Testis (tissue), 3 donors: ENCODE data around the gene MEIKIN. TPM values are rescaled to one million over a fixed set of nuclear protein-coding genes. Genes with fewer than 3 reads are reported as not detected.

Experiments used
- DNase-seq: peaks from one replicate; pipeline ENCODE4 v3.0.0-alpha.2; 2019
- H3K27ac ChIP-seq, 2 donors: fragments of 200-600 bp; sonication (generic); one replicate each; pipeline ENCODE4 v1.5.1; 2019
- H3K27me3 ChIP-seq: fragments of 200-600 bp; sonication (generic); one replicate; pipeline ENCODE4 v1.5.1; 2019
- H3K36me3 ChIP-seq: fragments of 200-600 bp; sonication (generic); one replicate; pipeline ENCODE4 v1.5.1; 2017; ENCODE audit warnings: low read depth; ENCODE audit errors: missing control alignments
- H3K4me1 ChIP-seq: fragments of 200-600 bp; sonication (generic); one replicate; pipeline ENCODE4 v1.5.1; 2019
- H3K4me3 ChIP-seq, 2 donors: fragments of 200-600 bp; sonication (generic); one replicate each; pipeline ENCODE4 v1.5.1; 2017 to 2019
- H3K9me3 ChIP-seq: fragments of 200-600 bp; sonication (generic); one replicate; pipeline ENCODE4 v1.5.1; 2017
- POLR2A ChIP-seq: fragments of 450-650 bp; IDR thresholded peaks from one replicate; pipeline ENCODE4 v1.6.1; 2017; ENCODE audit warnings: antibody characterized with exemption, mild to moderate bottlenecking, moderate library complexity
- WGBS, 2 donors: methylation state at CpG; one replicate each; pipeline ENCODE4 v1.1.5; 2018; 5-methylcytosine and 5-hydroxymethylcytosine counted together
- intact Hi-C: fragments of 100-400 bp; cut with DNase I; formaldehyde crosslinking; loops from one replicate; pipeline ENCODE4 v1.15.1; 2023; ENCODE audit warnings: low total_unique reads
- polyA plus RNA-seq: library from polyadenylated mRNA; stranded (reverse); fragments of 350-450 nt; fragmentation: Illumina TruSeq; extraction: RNeasy Lipid Tissue Mini Kit (QIAGEN cat#74804); gene quantifications from one replicate; pipeline ENCODE4 v1.2.3, GENCODE V29; 2014; ENCODE audit warnings: low read depth, low replicate concordance; ENCODE audit not compliant: insufficient read depth
- total RNA-seq, 2 donors: library from RNA; depleted of rRNA; stranded (reverse); fragments of >200 nt; gene quantifications; one replicate each; pipeline ENCODE4 v1.2.3, GENCODE V29; 2016
- TF ChIP-seq, protein P1 (sequence below), 3 experiments: fragments of 450-650 bp in 2 of 3; fragments of 200-600 bp in 1 of 3; sonication (generic) in 1 of 3; IDR thresholded peaks; one replicate each; pipeline ENCODE4 v1.5.1; 2016 to 2019; ENCODE audit warnings: antibody characterized with exemption in 3 of 3, mild to moderate bottlenecking in 2 of 3, moderate library complexity in 1 of 3

The MEIKIN gene
- total and polyA plus RNA-seq, 3 donors from 2014 or later, result 13.6 to 27.0 (median 15.1) TPM

DNA sequence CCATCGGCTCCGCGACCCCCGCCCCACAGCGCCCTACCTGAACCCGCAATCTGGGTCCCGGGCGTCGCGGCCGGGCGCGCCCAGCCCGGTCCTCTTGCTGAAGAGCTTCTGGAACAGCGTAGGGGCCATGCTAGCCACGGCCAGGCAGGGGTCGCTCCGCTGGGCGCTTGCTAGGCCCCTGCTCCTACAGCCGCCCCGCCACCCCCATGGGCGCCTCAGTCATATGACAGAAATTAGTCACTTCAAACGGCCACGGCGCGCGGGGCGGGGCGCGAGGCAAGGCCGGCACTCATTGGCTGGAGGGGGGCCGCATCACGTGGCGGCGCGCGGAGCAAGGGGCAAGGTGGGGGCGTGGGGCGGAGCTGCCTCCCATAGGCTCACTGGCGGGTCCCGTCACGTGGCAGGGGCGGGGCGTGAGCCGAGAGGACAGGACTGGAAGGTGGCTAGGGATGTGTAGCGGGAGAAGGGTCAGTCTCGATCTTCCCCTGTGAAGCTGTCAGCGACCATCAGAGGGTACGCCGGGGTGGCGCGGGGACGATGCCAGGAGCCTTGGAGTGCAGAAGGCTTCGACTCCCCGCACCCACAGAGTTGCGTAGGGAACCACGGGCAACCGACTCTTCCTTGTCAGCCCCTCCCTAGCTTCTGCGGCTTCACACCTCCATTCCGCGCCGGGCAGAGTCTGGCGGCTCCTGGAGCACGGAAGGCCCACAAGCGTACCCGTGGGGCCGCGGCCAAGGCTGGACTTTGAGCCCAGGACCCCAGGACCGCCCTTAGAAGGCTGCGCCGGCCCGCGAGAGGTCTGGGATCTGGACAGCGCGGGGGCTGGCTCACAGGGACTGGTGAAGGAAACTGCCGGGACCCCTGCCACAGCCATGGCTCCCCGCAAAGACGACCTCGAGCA lies 148.4 kb downstream of the MEIKIN start, which contains the start of gene FNIP1:
Gene FNIP1 (minus strand): TSS at position 225 of the 901 bp plus-strand sequence. CDS start 96 bp downstream, at position 129.
- no peaks in the 10 kb centered on the region for H3K9me3 ChIP-seq
- intact Hi-C loops, result loop anchor here (10.0 kb wide), 1 partner anchor 162 kb away; the partner anchor contains the start of gene RAPGEF6
- 0 to 1% methylated on average over 9 to 75 of the region's 79 CpGs for WGBS, 2 donors

GRCh38 chr5:131795879-131796792 lies 149.3 kb downstream of the MEIKIN start:
- Histone ChIP-seq H3K27ac (peak overlapping the region; percentile 99 to 100), H3K4me3 (peak overlapping the region; percentile 97 to 99), H3K27me3 (no peaks in the 10 kb centered on the region), H3K36me3 (no peaks in the 10 kb centered on the region), H3K4me1 (peaks cover 14% of the 10 kb centered on the region), H3K9me3 (no peaks in the 10 kb centered on the region)
- no peak for TF ChIP-seq POLR2A
- TF ChIP-seq, protein P1, sequence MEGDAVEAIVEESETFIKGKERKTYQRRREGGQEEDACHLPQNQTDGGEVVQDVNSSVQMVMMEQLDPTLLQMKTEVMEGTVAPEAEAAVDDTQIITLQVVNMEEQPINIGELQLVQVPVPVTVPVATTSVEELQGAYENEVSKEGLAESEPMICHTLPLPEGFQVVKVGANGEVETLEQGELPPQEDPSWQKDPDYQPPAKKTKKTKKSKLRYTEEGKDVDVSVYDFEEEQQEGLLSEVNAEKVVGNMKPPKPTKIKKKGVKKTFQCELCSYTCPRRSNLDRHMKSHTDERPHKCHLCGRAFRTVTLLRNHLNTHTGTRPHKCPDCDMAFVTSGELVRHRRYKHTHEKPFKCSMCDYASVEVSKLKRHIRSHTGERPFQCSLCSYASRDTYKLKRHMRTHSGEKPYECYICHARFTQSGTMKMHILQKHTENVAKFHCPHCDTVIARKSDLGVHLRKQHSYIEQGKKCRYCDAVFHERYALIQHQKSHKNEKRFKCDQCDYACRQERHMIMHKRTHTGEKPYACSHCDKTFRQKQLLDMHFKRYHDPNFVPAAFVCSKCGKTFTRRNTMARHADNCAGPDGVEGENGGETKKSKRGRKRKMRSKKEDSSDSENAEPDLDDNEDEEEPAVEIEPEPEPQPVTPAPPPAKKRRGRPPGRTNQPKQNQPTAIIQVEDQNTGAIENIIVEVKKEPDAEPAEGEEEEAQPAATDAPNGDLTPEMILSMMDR (IDR thresholded peaks at IDR 0.05), result no peak
- DNase-seq, result peak; percentile 77
- 0 to 1% methylated on average over 32 to 56 of the region's 56 CpGs for WGBS, 2 donors
- intact Hi-C loops, result loop anchor here (10.0 kb wide), 1 partner anchor 161 kb away; the partner anchor contains the start of gene RAPGEF6

More for the DNA sequence above, 148.4 kb downstream of the MEIKIN start, which contains the start of gene FNIP1:
- Histone ChIP-seq H3K4me3 (peak within 1 kb of the TSS; percentile 97 to 99), H3K36me3 (no peaks in the 10 kb centered on the region), H3K4me1 (peaks cover 14% of the 10 kb centered on the region), H3K27me3 (no peaks in the 10 kb centered on the region), H3K27ac (peak within 1 kb of the TSS; percentile 99 to 100)
- peak; percentile 82 for TF ChIP-seq POLR2A
- TF ChIP-seq, protein P1 (IDR thresholded peaks at IDR 0.05), result peak in 1 of 3 experiments; percentile 33
- peak; percentile 100 for DNase-seq

DNA sequence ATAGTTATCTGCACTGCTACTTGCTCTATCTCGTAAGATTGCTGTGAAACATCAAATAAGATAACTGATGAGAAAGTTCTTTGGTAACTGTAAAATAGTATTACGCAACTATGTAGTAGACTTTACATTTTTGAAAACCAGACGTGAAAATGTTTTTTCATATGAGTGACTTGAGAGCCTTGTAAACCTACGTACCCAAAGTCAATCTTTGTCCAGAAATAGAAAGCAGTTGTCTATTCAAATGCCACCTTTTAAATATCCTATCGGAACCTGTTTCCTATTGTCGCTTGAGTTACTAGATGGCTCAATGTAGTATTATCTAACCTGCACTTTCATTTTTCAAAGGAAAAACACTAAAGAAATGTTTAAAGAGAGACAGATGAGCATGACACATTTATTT lies 150.2 kb downstream of the MEIKIN start:
- intact Hi-C loops, result loop anchor here (10.0 kb wide), 1 partner anchor 160 kb away; the partner anchor contains the start of gene RAPGEF6
- Histone ChIP-seq H3K36me3 (no peaks in the 10 kb centered on the region), H3K4me3 (peak overlapping the region; percentile 97 to 99), H3K4me1 (peaks cover 14% of the 10 kb centered on the region), H3K27me3 (no peaks in the 10 kb centered on the region), H3K27ac (no peak overlapping the region), H3K9me3 (no peaks in the 10 kb centered on the region)
- 40 to 44% methylated on average over 6 of the region's 6 CpGs for WGBS, 2 donors
- DNase-seq, result no peak
- TF ChIP-seq POLR2A, result no peak
- TF ChIP-seq, protein P1 (IDR thresholded peaks at IDR 0.05), result no peak

DNA sequence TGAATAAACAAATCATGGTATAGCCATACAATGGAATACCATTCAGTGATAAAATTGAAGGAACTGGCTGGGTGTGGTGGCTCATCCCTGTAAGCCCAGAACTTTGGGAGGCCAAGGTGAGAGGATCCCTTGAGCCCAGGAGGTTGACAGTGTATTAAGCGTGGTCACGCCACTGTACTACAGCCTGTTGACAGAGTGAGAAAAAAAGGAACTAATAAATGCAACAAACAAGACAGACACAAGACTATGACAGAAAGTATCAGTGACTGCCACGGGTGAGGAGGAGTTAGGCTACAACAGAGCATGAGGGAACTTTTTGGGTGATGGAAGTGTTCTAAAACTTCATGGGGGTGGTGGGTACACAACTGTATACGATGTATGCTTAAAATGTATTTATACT lies 150.9 kb downstream of the MEIKIN start:
- no peaks in the 10 kb centered on the region for H3K9me3 ChIP-seq
- H3K27ac ChIP-seq, result no peak overlapping the region
- TF ChIP-seq, protein P1 (IDR thresholded peaks at IDR 0.05), result no peak
- TF ChIP-seq POLR2A, result no peak
- DNase-seq, result no peak
- H3K36me3 ChIP-seq, result no peaks in the 10 kb centered on the region
- WGBS, 2 donors, result 60 to 74% methylated on average over 4 of the region's 4 CpGs
- no peaks in the 10 kb centered on the region for H3K27me3 ChIP-seq
- H3K4me1 ChIP-seq, result peaks cover 14% of the 10 kb centered on the region
- intact Hi-C loops, result loop anchor here (10.0 kb wide), 1 partner anchor 160 kb away; the partner anchor contains the start of gene RAPGEF6
- H3K4me3 ChIP-seq, result no peak overlapping the region
